ENCODE results near the gene ITPRID2.

ITPRID2 gene

DNA sequence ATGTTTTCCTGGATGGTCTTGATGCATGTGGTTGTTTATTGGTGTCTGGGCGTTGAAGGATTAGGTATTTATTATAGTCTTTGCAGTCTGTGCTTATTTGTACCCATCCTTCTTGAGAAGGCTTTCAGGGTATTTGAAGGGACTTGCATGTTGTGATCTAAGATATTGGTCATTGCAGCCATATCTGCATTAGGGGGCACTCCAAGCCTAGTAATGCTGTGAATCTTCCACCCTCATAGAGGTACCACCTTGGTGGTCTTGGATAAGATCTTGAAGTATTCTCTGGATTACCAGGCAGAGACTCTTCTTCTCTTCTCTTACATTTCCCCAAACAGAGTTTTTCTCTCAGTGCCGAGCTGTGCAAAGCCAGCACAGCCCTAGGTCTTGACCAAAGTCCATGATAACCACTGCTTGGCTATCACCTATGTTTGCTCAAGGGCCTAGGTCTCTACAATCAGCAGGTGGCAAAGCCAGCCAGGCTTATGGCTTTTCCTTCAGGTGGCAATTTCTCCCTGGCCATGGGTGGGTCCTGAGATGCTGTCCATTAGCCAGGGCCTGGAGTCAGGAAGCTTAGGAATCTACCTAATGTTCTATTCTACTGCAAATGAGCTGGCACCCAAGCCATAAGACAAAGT lies 78.7 kb downstream of the ITPRID2 start:
- no peak for DNase-seq

DNA sequence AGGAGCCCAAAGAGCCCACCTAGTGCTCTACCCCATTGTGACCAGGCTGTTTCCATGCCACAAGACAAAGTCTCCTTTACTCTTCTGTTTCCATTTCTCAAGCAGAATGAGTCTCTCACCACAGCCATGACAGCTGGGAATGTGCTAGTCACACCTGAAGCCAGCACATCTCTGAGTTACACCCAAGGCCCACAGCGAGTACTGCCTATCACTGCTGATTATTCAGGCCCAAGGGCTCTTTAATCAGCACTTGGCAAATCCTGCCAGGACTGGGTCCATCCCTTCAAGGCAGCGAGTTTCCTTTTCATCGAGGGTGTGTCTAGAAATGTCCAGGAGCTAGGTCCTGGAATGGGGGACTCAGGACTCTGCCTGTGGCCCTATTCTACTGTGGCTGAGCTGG lies 79.5 kb downstream of the ITPRID2 start:
- no peak for DNase-seq

DNA sequence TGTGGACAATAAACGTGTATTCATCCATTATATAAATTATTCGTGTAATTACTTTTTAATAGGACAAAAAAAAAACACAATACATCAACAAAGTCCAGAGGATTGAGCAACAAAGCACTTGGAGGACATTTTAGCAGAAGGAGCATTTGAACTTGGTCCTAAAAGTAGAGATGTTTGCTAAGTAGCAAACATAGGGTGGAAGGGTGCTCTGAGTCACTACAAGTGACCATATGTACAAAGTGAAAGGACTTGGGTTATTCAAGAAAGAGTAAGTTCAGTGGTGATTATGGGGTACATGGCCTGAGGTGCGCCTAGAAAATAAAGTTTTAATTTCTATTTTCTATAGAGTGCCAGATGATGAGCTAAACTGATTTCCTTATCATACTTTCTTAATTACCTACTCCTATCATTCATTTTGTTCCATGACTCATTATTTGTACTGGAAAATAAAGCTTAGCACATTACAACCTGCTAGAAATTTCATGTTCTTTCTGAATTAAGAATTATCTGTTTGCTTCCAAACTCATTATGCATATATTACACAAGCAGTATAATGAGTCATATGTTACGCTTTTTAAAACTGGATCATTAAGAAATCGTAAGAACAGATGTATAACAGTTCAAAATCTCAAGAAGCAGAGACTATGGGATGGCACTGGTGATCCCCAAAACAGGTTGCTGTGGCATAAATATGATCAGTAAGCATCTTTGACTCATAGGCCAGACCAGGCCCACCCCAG lies 81.1 kb downstream of the ITPRID2 start:
- no peak for DNase-seq

DNA sequence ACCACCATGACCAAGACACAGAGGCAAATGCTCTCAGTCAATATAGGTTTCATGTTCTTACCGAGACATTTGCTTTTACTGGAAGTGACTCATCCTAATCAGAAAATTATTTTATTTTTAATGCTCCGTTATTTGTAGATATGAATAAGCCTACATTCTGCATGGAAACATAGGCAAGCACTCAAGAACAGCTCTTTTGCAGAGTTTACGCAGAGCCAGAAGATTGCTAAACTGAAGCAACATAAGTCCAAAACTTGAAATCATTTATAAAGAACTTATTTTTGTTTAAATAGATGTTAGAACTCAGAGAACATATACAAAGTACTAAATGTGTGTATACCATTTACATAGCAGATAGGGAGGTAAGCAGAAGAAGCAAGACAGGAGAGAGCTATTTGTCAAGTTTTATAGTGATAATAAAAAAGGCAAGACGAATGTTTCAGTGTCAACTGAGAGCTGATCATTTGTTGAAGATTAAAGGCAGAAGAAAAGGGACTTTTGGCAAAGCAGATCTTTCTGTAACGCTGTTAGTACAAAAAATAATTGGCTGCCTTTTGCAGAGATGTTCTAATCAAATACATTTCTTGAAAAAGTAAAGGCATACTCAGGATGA lies 81.7 kb downstream of the ITPRID2 start:
- DNase-seq: no peak

DNA sequence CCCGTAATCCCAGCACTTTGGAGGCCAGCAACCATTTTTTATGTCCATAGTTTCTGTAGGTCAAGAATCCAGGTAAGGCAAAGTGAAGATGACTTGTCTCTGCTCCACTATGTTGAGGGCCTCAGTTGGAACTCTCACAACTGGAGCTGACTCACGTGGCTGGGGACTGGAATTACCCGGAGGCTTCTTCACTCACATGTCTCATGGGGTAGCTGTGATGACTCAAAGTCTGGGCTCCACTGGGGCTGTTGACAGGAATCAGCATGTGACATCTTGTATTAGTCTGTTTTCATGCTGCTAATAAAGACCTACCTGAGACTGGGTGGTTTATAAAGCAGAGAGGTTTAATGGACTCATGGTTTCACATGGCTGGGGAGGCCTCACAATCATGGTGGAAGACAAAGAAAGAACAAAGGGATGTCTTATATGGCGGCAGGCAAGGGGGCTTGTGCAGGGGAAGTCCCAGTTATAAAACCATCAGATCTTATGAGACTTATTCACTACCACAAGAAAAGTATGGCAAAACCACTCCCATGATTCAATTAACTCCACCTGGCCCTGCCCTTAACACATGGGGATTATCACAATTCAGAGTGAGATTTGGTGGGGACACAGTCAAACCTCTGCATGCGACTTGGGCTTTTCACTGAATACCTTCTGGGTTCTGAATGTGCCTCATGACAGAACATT lies 86.3 kb downstream of the ITPRID2 start:
- DNase-seq: no peak

DNA sequence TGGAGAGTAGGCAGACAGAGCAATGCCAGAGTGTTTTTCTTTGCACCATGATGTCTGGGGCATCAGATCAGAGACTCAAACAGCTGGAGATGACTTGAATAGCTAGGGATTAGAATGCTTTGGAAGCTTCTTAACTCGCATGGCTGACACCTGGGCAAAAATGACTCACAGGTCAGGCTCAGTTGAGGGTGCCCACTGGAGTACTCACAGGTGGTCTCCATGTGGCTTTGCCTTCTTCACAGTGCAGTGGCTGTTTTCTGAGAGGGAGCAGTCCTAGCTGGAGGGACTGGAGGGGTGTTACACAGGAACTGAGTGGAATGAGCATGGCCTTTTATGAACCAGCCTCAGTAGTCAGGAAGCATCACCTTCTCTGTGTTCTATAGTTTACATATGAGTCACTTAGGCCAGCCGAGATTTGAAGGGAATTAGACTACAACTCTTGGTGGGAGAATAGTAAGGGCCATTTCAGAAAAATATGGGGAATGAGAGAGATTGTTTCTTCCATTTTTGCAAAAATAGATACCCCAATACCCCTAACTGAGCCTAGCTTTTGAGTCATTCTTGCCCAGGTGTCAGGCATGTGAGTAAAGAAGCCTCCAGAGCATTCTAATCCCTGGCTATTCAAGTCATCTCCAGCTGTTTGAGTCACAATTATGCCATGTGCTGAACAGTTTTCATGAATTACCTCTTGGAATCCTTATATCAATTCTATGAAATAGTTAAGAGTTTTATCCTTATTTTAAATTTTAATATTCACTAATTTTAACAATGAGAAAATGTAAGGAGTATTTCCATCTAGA lies 87.0 kb downstream of the ITPRID2 start:
- no peak for DNase-seq

All from activated CD8-positive, alpha-beta memory T cell treated with anti-CD3 and anti-CD28 coated beads, Interleukin-2, amount 50 U/mL, for 4 hours (primary cell).